GM12801 (cell line): ENCODE results near the gene COL11A1.

ENCODE experiments used
- CTCF ChIP-seq: IDR thresholded peaks from one replicate; pipeline ENCODE4 v1.5.1; 2011; ENCODE audit warnings: control low read depth; ENCODE audit not compliant: insufficient read length; ENCODE audit errors: extremely low read depth

Gene COL11A1

GRCh38 chr1:102851616-102852015, 256.7 kb downstream of the COL11A1 start:
- TF ChIP-seq CTCF, result no peak

GRCh38 chr1:102842606-102843005, 265.7 kb downstream of the COL11A1 start:
- TF ChIP-seq CTCF, result no peak

GRCh38 chr1:102840741-102841140, 267.6 kb downstream of the COL11A1 start:
- TF ChIP-seq CTCF, result no peak

- TF ChIP-seq CTCF, result no peak
Measured at GRCh38 chr1:102838016-102838415, 270.3 kb downstream of the COL11A1 start.

GRCh38 chr1:102837551-102837950, 270.8 kb downstream of the COL11A1 start:
- no peak for TF ChIP-seq CTCF

- no peak for TF ChIP-seq CTCF
Measured at GRCh38 chr1:102836991-102837390, 271.3 kb downstream of the COL11A1 start.

GRCh38 chr1:102834688-102835320, 273.5 kb downstream of the COL11A1 start:
- no peak for TF ChIP-seq CTCF
